IMR-90 (cell line): Measurements from ENCODE around the gene CACNA1F. TPM values are rescaled to one million over a fixed set of nuclear protein-coding genes. Genes with fewer than 3 reads are reported as not detected.

ENCODE experiments used
- ATAC-seq: fragments of 200-7000 bp; cut with Tn5 transposase; 2 replicates; pipeline ENCODE4 v1.9.1; 2020; ENCODE audit warnings: low read depth, mild to moderate bottlenecking, moderate library complexity
- BruUV-seq: library from RNA; stranded (reverse); fragments of 400-500 nt; replicated peaks from 2 replicates; lab custom pipeline; 2021; lab: Mats Ljungman, UMichigan
- CTCF ChIA-PET: fragments of 300-600 bp; formaldehyde crosslinking; extraction: SDS; loops from one replicate; lab custom pipeline; 2021; ENCODE audit warnings: antibody characterized with exemption; lab: Yijun Ruan, JAX
- POLR2A ChIA-PET: fragments of 300-600 bp; sonication (Branson Sonifier 250); formaldehyde crosslinking; loops from one replicate; lab custom pipeline; 2022; ENCODE audit warnings: antibody characterized with exemption; ENCODE audit not compliant: unreplicated experiment; lab: Charles Lee
- DNase-seq: peaks from one replicate; pipeline ENCODE4 v3.0.0; 2013
- H2AFZ ChIP-seq: replicated peaks from 2 replicates; pipeline ENCODE3; 2013; ENCODE audit warnings: low read length, mild to moderate bottlenecking; ENCODE audit not compliant: poor library complexity
- H2AK5ac ChIP-seq: 2 replicates; pipeline ENCODE4 v1.6.1; 2013; ENCODE audit warnings: low read depth, low read length, inconsistent platforms
- H2AK9ac ChIP-seq: replicated peaks from 2 replicates; pipeline ENCODE3; 2013; ENCODE audit warnings: mild to moderate bottlenecking, low read depth, low read length, moderate library complexity; ENCODE audit not compliant: poor library complexity
- H2BK120ac ChIP-seq: 2 replicates; pipeline ENCODE4 v1.6.1; 2013; ENCODE audit warnings: low read depth, low read length, inconsistent platforms
- H2BK15ac ChIP-seq: 3 replicates; pipeline ENCODE4 v1.6.1; 2013; ENCODE audit warnings: low read depth, low read length, inconsistent platforms
- H2BK20ac ChIP-seq: 2 replicates; pipeline ENCODE4 v1.6.1; 2013; ENCODE audit warnings: low read depth, mild to moderate bottlenecking, inconsistent platforms, low read length, moderate library complexity
- H2BK5ac ChIP-seq: 2 replicates; pipeline ENCODE4 v1.6.1; 2013; ENCODE audit warnings: mild to moderate bottlenecking, low read depth, low read length, inconsistent platforms; ENCODE audit not compliant: poor library complexity, severe bottlenecking
- H3K14ac ChIP-seq: replicated peaks from 2 replicates; pipeline ENCODE4 v1.6.1; 2013; ENCODE audit warnings: low read depth, low read length, inconsistent platforms
- H3K18ac ChIP-seq: 2 replicates; pipeline ENCODE4 v1.6.1; 2013; ENCODE audit warnings: low read depth, low read length, control low read depth
- H3K23ac ChIP-seq: 2 replicates; pipeline ENCODE4 v1.6.1; 2013; ENCODE audit warnings: low read depth, low read length, inconsistent platforms
- H3K27ac ChIP-seq: 2 replicates; pipeline ENCODE4 v1.5.1; 2013; ENCODE audit warnings: mild to moderate bottlenecking, control low read depth, low read length; ENCODE audit not compliant: insufficient read depth
- H3K27me3 ChIP-seq: 2 replicates; pipeline ENCODE4 v1.6.1; 2013; ENCODE audit warnings: low read length; ENCODE audit not compliant: control insufficient read depth, insufficient read depth
- H3K36me3 ChIP-seq: 2 replicates; pipeline ENCODE4 v1.6.1; 2013; ENCODE audit warnings: low read length, mixed read lengths; ENCODE audit not compliant: control insufficient read depth, insufficient read depth
- H3K4ac ChIP-seq: 2 replicates; pipeline ENCODE4 v1.6.1; 2013; ENCODE audit warnings: low read depth, low read length, inconsistent platforms
- H3K4me1 ChIP-seq: 2 replicates; pipeline ENCODE4 v1.6.1; 2013; ENCODE audit warnings: low read length, mixed read lengths; ENCODE audit not compliant: control insufficient read depth, insufficient read depth
- H3K4me2 ChIP-seq: 2 replicates; pipeline ENCODE4 v1.6.1; 2013; ENCODE audit warnings: low read depth, mild to moderate bottlenecking, control low read depth, low read length, moderate library complexity
- H3K4me3 ChIP-seq: 2 replicates; pipeline ENCODE4 v1.5.1; 2013; ENCODE audit warnings: low read depth, mild to moderate bottlenecking, control low read depth, low read length, moderate library complexity; ENCODE audit not compliant: insufficient read depth
- H3K56ac ChIP-seq: 2 replicates; pipeline ENCODE4 v1.6.1; 2013; ENCODE audit warnings: low read length, inconsistent platforms; ENCODE audit not compliant: insufficient read depth; ENCODE audit errors: extremely low read depth
- H3K79me1 ChIP-seq, 2 experiments: 2 replicates each; pipeline ENCODE4 v1.6.1; 2013; ENCODE audit warnings: low read length in 2 of 2, inconsistent platforms in 1 of 2, low read depth in 1 of 2
- H3K9ac ChIP-seq: 2 replicates; pipeline ENCODE4 v1.6.1; 2013; ENCODE audit warnings: low read depth, low read length, control low read depth
- H3K9me1 ChIP-seq: 2 replicates; pipeline ENCODE4 v1.6.1; 2013; ENCODE audit warnings: low read length, inconsistent platforms; ENCODE audit not compliant: insufficient read depth
- H3K9me3 ChIP-seq: 2 replicates; pipeline ENCODE4 v1.6.1; 2013; ENCODE audit warnings: low read length; ENCODE audit not compliant: control insufficient read depth, insufficient read depth
- H4K20me1 ChIP-seq: 2 replicates; pipeline ENCODE4 v1.6.1; 2013; ENCODE audit warnings: low read length, inconsistent platforms; ENCODE audit not compliant: insufficient read depth
- H4K5ac ChIP-seq: 2 replicates; pipeline ENCODE4 v1.6.1; 2013; ENCODE audit warnings: mild to moderate bottlenecking, low read depth, low read length, control low read depth
- H4K8ac ChIP-seq, 2 experiments: 2 replicates each; pipeline ENCODE4 v1.6.1; 2013; ENCODE audit warnings: low read depth in 2 of 2, low read length in 2 of 2, control low read depth in 1 of 2, inconsistent platforms in 1 of 2
- H4K91ac ChIP-seq: 2 replicates; pipeline ENCODE4 v1.6.1; 2013; ENCODE audit warnings: low read depth, low read length, inconsistent platforms; ENCODE audit not compliant: insufficient read depth
- NFE2L2 ChIP-seq: fragments of 150-350 bp; IDR thresholded peaks from 2 replicates; pipeline ENCODE4 v1.6.1; 2016; ENCODE audit warnings: low read depth, mild to moderate bottlenecking, low read length
- WGBS, 2 experiments: methylation state at CpG; one replicate each; pipeline versions ENCODE4 v1.1.5 to v1.1.7; 2013; ENCODE audit warnings: missing lambda C conversion rate in 2 of 2; ENCODE audit not compliant: insufficient read length in 1 of 2; ENCODE audit errors: extremely low coverage in 2 of 2; 5-methylcytosine and 5-hydroxymethylcytosine counted together
- dilution Hi-C: fragments of 300-500 bp; cut with HindIII; formaldehyde crosslinking; loops from one replicate; pipeline ENCODE4 v1.14.3; 2018; ENCODE audit warnings: low sequenced_read_pairs; ENCODE audit not compliant: unreplicated experiment
- in situ Hi-C: fragments of 300-500 bp; cut with MboI; formaldehyde crosslinking; loops from 3 replicates; pipeline ENCODE4 v1.14.3; 2019; ENCODE audit warnings: low sequenced_read_pairs, inconsistent platforms, mixed read lengths
- intact Hi-C: fragments of 100-400 bp; cut with micrococcal nuclease; formaldehyde crosslinking; loops from 2 replicates; pipeline ENCODE4 v1.10.0; 2022
- polyA plus RNA-seq, 3 experiments: library from polyadenylated mRNA; depleted of rRNA; stranded (reverse); fragments of >200 nt; gene quantifications; 2 replicates each; pipeline ENCODE4 v1.2.3, GENCODE V29; 2012; ENCODE audit warnings: low replicate concordance in 1 of 3
- total RNA-seq: library from RNA; depleted of rRNA; stranded (reverse); fragments of >200 nt; gene quantifications from 2 replicates; pipeline ENCODE4 v1.2.3, GENCODE V29; 2012

The CACNA1F gene
- total and polyA plus RNA-seq, 2 of the 4 experiments (the other 2 are of a cell fraction): not detected

DNA sequence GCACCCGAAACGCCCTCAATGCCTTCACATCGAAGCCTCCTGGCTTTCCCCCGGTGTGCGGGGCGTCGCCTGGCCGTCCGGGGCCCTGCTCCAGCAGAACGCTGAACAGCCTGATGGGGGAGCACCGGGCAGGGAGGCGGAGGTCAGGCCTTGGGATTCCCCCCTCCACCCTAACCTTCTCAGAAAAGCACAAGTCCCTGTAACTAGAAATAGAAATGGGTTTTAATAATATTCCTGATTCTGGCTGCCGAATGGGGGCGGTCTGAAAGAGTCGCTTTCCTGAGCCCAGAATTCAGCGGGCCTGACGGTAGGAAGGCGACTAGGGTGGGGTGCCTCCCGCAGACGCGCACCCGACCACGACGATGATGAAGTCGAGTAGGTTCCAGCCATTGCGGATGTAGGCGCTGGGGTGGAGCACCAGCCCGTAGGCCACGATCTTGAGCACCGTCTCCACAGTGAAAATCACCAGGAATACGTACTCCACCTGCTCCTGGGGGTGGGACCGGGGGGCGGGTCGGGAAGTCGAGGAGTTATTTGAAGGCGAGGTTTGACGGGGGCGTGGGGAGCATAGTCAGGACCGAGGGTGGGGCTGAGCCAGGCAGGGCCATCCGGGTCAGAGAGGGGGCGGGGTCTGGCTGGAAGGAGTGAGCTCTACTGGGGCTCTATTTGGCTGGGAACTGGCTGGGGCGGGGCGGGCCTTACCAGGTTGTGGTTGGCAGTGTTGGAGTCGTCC lies 2.5 kb downstream of the CACNA1F start:
- Histone ChIP-seq H2BK5ac (no peak overlapping the region), H3K4me2 (no peak overlapping the region; the same call in 1 of the 2 replicates), H2BK20ac (no peak overlapping the region), H4K91ac (no peak overlapping the region), H3K27ac (no peak overlapping the region), H3K56ac (no peak overlapping the region), H3K18ac (no peak overlapping the region), H3K9ac (no peak overlapping the region), H3K4me3 (no peak overlapping the region), H2AFZ (peak overlapping the region; percentile 78), H4K20me1 (no peaks in the 10 kb centered on the region), H3K4me1 (no peaks in the 10 kb centered on the region), H3K27me3 (no peaks in the 10 kb centered on the region; the same call in 1 of the 2 replicates), H3K4ac (no peak overlapping the region), H3K36me3 (no peaks in the 10 kb centered on the region), H2BK15ac (no peak overlapping the region), H2AK9ac (no peak overlapping the region), H4K8ac (no peak overlapping the region), H2AK5ac (no peak overlapping the region), H4K5ac (no peak overlapping the region), H2BK120ac (no peak overlapping the region), H3K14ac (no peak overlapping the region), H3K23ac (no peak overlapping the region), H3K9me1 (no peaks in the 10 kb centered on the region), H3K9me3 (peaks cover 3% of the 10 kb centered on the region; the same call in 1 of the 2 replicates), H3K79me1 (no peaks in the 10 kb centered on the region)
- ChIA-PET POLR2A (no interaction called here), CTCF (no interaction called here)
- no peak for TF ChIP-seq NFE2L2
- ATAC-seq (no peak), DNase-seq (no peak)
- intact Hi-C loops: no loop called here
- dilution Hi-C loops: no loop called here
- no TSS peak for BruUV-seq
- in situ Hi-C loops: no loop called here
- 55% methylated on average over 18 of the region's 44 CpGs; no CpG with 5 or more reads in 1 of the 2 experiments for WGBS, 2 experiments
